ENCODE data around the gene FXYD2.

GRCh38 chr11:117821431-117821830, 3.1 kb downstream of the FXYD2 start:
- no peak for TF ChIP-seq CTCF (conservative IDR thresholded peaks at IDR 0.05; ENCODE audit: low read depth, low read length)
- TF ChIP-seq FOS (IDR thresholded peaks at IDR 0.05; ENCODE audit: low read depth, low read length): no peak

All from IMR-90 (cell line).